Cardiac muscle cell (in vitro differentiated cells and primary cell): ENCODE results near the gene NCF4. TPM values are rescaled to one million over a fixed set of nuclear protein-coding genes. Genes with fewer than 3 reads are reported as not detected.

Experiments used
- DNase-seq, 2 donors: peaks; one replicate each; pipeline versions ENCODE4 v3.0.0 to v3.0.0-alpha.2; 2010 to 2017; ENCODE audit warnings: low read depth in 1 of 2, low spot score in 1 of 2
- H3K27ac ChIP-seq: fragments of 200-600 bp; sonication (generic); 2 replicates; pipeline ENCODE4 v1.5.1; 2016
- H3K27me3 ChIP-seq: fragments of 200-600 bp; sonication (generic); 2 replicates; pipeline ENCODE4 v1.6.0; 2016; ENCODE audit warnings: control low read depth
- H3K36me3 ChIP-seq: fragments of 200-600 bp; sonication (generic); 2 replicates; pipeline ENCODE4 v1.5.1; 2016; ENCODE audit warnings: control low read depth
- H3K4me1 ChIP-seq: fragments of 200-600 bp; sonication (generic); 2 replicates; pipeline ENCODE4 v1.8.1; 2017; ENCODE audit warnings: low read depth, mild to moderate bottlenecking, mixed run types
- H3K4me3 ChIP-seq: fragments of 200-600 bp; sonication (generic); 2 replicates; pipeline ENCODE4 v1.5.1; 2016; ENCODE audit warnings: mild to moderate bottlenecking
- H3K9me3 ChIP-seq: fragments of 200-600 bp; sonication (generic); 2 replicates; pipeline ENCODE4 v1.5.1; 2017; ENCODE audit warnings: low read depth, mild to moderate bottlenecking, control low read depth
- polyA plus RNA-seq: library from polyadenylated mRNA; unstranded; fragments of >200 nt; fragmentation: Nextera tagmentation; extraction: Ambion mirVana; gene quantifications from 2 replicates; pipeline ENCODE4 v1.2.1, GENCODE V29; 2016
- total RNA-seq: library from RNA; depleted of rRNA; stranded (reverse); fragments of >200 nt; gene quantifications from 2 replicates; pipeline ENCODE4 v1.2.3, GENCODE V29; 2016
- TF ChIP-seq, protein P1 (sequence below): IDR thresholded peaks from 2 replicates; pipeline ENCODE4 v1.5.1; 2012; ENCODE audit warnings: low read depth, mild to moderate bottlenecking, low read length

NCF4 gene
- total and polyA plus RNA-seq, 2 experiments from 2014 or later, result not detected

- TF ChIP-seq, protein P1, sequence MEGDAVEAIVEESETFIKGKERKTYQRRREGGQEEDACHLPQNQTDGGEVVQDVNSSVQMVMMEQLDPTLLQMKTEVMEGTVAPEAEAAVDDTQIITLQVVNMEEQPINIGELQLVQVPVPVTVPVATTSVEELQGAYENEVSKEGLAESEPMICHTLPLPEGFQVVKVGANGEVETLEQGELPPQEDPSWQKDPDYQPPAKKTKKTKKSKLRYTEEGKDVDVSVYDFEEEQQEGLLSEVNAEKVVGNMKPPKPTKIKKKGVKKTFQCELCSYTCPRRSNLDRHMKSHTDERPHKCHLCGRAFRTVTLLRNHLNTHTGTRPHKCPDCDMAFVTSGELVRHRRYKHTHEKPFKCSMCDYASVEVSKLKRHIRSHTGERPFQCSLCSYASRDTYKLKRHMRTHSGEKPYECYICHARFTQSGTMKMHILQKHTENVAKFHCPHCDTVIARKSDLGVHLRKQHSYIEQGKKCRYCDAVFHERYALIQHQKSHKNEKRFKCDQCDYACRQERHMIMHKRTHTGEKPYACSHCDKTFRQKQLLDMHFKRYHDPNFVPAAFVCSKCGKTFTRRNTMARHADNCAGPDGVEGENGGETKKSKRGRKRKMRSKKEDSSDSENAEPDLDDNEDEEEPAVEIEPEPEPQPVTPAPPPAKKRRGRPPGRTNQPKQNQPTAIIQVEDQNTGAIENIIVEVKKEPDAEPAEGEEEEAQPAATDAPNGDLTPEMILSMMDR, result no peak
- Histone ChIP-seq H3K4me3 (no peak overlapping the region), H3K4me1 (no peaks in the 10 kb centered on the region), H3K27ac (no peak overlapping the region), H3K9me3 (no peaks in the 10 kb centered on the region), H3K36me3 (no peaks in the 10 kb centered on the region), H3K27me3 (no peaks in the 10 kb centered on the region)
- DNase-seq, result no peak
Measured at GRCh38 chr22:36898690-36899089, 37.9 kb downstream of the NCF4 start.

DNA sequence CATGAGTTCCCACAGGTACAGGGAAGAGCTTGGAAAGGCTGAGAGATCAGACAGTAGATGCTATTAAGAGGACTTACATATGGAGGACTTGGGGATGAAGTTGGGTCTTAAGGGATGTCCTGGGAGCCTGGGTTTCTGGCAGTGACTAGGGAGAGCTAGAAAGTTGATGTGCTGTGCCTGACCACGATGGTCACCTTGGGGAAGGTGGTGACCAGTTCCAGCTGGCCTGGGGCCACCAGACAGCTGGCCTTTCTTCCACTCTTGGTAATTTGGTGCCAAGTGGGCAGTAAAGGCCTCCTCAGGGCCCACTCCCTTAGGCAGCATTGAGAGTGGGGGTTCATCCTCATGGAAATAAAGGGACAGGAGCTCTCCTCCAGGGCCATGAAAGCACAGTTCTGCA, 38.7 kb downstream of the NCF4 start:
- Histone ChIP-seq H3K36me3 (no peaks in the 10 kb centered on the region), H3K4me3 (no peak overlapping the region), H3K9me3 (no peaks in the 10 kb centered on the region), H3K4me1 (no peaks in the 10 kb centered on the region), H3K27me3 (no peaks in the 10 kb centered on the region), H3K27ac (no peak overlapping the region)
- TF ChIP-seq, protein P1, result no peak
- DNase-seq, result no peak

- H3K27me3 ChIP-seq, result no peaks in the 10 kb centered on the region
- no peak for DNase-seq
- no peak overlapping the region for H3K4me3 ChIP-seq
- TF ChIP-seq, protein P1, result no peak
- no peaks in the 10 kb centered on the region for H3K9me3 ChIP-seq
- H3K4me1 ChIP-seq, result no peaks in the 10 kb centered on the region
- no peaks in the 10 kb centered on the region for H3K36me3 ChIP-seq
- no peak overlapping the region for H3K27ac ChIP-seq
Measured at GRCh38 chr22:36900225-36900624, 39.4 kb downstream of the NCF4 start.

- no peak overlapping the region for H3K4me3 ChIP-seq
- H3K27me3 ChIP-seq, result no peaks in the 10 kb centered on the region
- TF ChIP-seq, protein P1, result no peak
- H3K9me3 ChIP-seq, result no peaks in the 10 kb centered on the region
- H3K4me1 ChIP-seq, result no peaks in the 10 kb centered on the region
- DNase-seq, result peak; percentile 24 to 42
- H3K27ac ChIP-seq, result no peak overlapping the region
- H3K36me3 ChIP-seq, result no peaks in the 10 kb centered on the region
Measured at GRCh38 chr22:36900880-36901279, 40.1 kb downstream of the NCF4 start.

- TF ChIP-seq, protein P1, result no peak
- Histone ChIP-seq H3K4me1 (no peaks in the 10 kb centered on the region), H3K4me3 (no peak overlapping the region), H3K9me3 (no peaks in the 10 kb centered on the region), H3K27ac (no peak overlapping the region), H3K27me3 (no peaks in the 10 kb centered on the region), H3K36me3 (no peaks in the 10 kb centered on the region)
- DNase-seq, result no peak
Measured at GRCh38 chr22:36901411-36902142, 40.8 kb downstream of the NCF4 start.
